A673 (cell line): Measurements from ENCODE around the gene SH3TC1. TPM values are rescaled to one million over a fixed set of nuclear protein-coding genes. Genes with fewer than 3 reads are reported as not detected.

Experiments
- BruUV-seq: library from RNA; stranded (reverse); fragments of 400-500 nt; replicated peaks from 2 replicates; lab custom pipeline; 2021; lab: Mats Ljungman, UMichigan
- CTCF ChIA-PET: fragments of 300-600 bp; sonication (Branson Sonifier 250); formaldehyde crosslinking; loops from one replicate; lab custom pipeline; 2022; ENCODE audit warnings: antibody characterized with exemption; lab: Charles Lee
- POLR2A ChIA-PET: fragments of 300-600 bp; sonication (Branson Sonifier 250); formaldehyde crosslinking; loops from one replicate; lab custom pipeline; 2022; ENCODE audit warnings: antibody characterized with exemption; ENCODE audit not compliant: low non-redundant PET; lab: Charles Lee
- DNase-seq: peaks from one replicate; pipeline ENCODE4 v3.0.0-alpha.2; 2015; ENCODE audit warnings: low spot score
- H3K27ac ChIP-seq: fragments of 200-600 bp; sonication (generic); 2 replicates; pipeline ENCODE4 v1.5.1; 2016; ENCODE audit warnings: mixed run types, low read depth, mild to moderate bottlenecking, mixed read lengths, antibody characterized with exemption, low read length; ENCODE audit not compliant: poor library complexity, severe bottlenecking
- H3K27me3 ChIP-seq: fragments of 200-600 bp; sonication (generic); replicated peaks from 2 replicates; pipeline ENCODE4 v1.6.1; 2017; ENCODE audit warnings: mixed run types, low read depth, mild to moderate bottlenecking, mixed read lengths, antibody characterized with exemption, low read length; ENCODE audit not compliant: insufficient read depth, poor library complexity
- H3K36me3 ChIP-seq: fragments of 200-600 bp; sonication (generic); 2 replicates; pipeline ENCODE4 v1.6.1; 2016; ENCODE audit warnings: mixed run types, mild to moderate bottlenecking, mixed read lengths, antibody characterized with exemption, low read length; ENCODE audit not compliant: insufficient read depth, poor library complexity, severe bottlenecking
- H3K4me1 ChIP-seq: fragments of 200-600 bp; sonication (generic); 2 replicates; pipeline ENCODE4 v1.6.1; 2017; ENCODE audit warnings: mixed run types, mild to moderate bottlenecking, mixed read lengths, antibody characterized with exemption, low read length; ENCODE audit not compliant: insufficient read depth, poor library complexity, severe bottlenecking
- H3K4me3 ChIP-seq: fragments of 200-600 bp; sonication (generic); 2 replicates; pipeline ENCODE4 v1.5.1; 2016; ENCODE audit warnings: low read depth, mixed run types, mild to moderate bottlenecking, mixed read lengths, low read length; ENCODE audit not compliant: poor library complexity, severe bottlenecking
- H3K9me3 ChIP-seq: fragments of 200-600 bp; sonication (generic); 2 replicates; pipeline ENCODE4 v1.6.1; 2016; ENCODE audit warnings: mixed run types, low read depth, mild to moderate bottlenecking, mixed read lengths, antibody characterized with exemption, low read length; ENCODE audit not compliant: poor library complexity, severe bottlenecking
- CTCF ChIP-seq: fragments of 300-800, 200-600 bp; sonication (generic); conservative IDR thresholded peaks from 2 replicates; pipeline ENCODE4 v1.5.1; 2017; ENCODE audit warnings: low read depth, mild to moderate bottlenecking, antibody characterized with exemption, low read length, moderate library complexity, mixed read lengths
- EZH2 ChIP-seq: fragments of 200-600 bp; sonication (generic); IDR thresholded peaks from 2 replicates; pipeline ENCODE4 v1.6.1; 2017; ENCODE audit warnings: borderline replicate concordance, low read depth, mild to moderate bottlenecking, mixed read lengths, antibody characterized with exemption, low read length; ENCODE audit not compliant: poor library complexity, severe bottlenecking
- intact Hi-C: fragments of 100-400 bp; cut with micrococcal nuclease; formaldehyde crosslinking; loops from one replicate; pipeline ENCODE4 v1.10.0; 2022; ENCODE audit not compliant: unreplicated experiment
- total RNA-seq: library from RNA; stranded (reverse); gene quantifications from 2 replicates; pipeline ENCODE4 v1.2.3, GENCODE V29; 2021

The SH3TC1 gene
- total RNA-seq, 1 experiment from 2014 or later: 0.71 TPM

GRCh38 chr4:8233672-8234484, 34.8 kb downstream of the SH3TC1 start:
- BruUV-seq: no TSS peak
- H3K27me3 ChIP-seq: no peaks in the 10 kb centered on the region
- no peaks in the 10 kb centered on the region for H3K9me3 ChIP-seq
- CTCF ChIA-PET: no interaction called here
- intact Hi-C loops: no loop called here
- POLR2A ChIA-PET: no interaction called here
- DNase-seq: no peak
- no peak overlapping the region for H3K4me3 ChIP-seq
- peaks cover under 1% of the 10 kb centered on the region for H3K4me1 ChIP-seq
- no peak overlapping the region for H3K27ac ChIP-seq
- no peak for TF ChIP-seq CTCF
- TF ChIP-seq EZH2: no peak
- no peaks in the 10 kb centered on the region for H3K36me3 ChIP-seq

GRCh38 chr4:8234715-8235114, 35.6 kb downstream of the SH3TC1 start:
- TF ChIP-seq CTCF (no peak), EZH2 (no peak)
- Histone ChIP-seq H3K27me3 (no peaks in the 10 kb centered on the region), H3K4me1 (no peaks in the 10 kb centered on the region), H3K4me3 (no peak overlapping the region), H3K9me3 (no peaks in the 10 kb centered on the region), H3K36me3 (no peaks in the 10 kb centered on the region), H3K27ac (no peak overlapping the region)
- intact Hi-C loops: no loop called here
- BruUV-seq: no TSS peak
- CTCF ChIA-PET: no interaction called here
- no peak for DNase-seq
- POLR2A ChIA-PET: no interaction called here

DNA sequence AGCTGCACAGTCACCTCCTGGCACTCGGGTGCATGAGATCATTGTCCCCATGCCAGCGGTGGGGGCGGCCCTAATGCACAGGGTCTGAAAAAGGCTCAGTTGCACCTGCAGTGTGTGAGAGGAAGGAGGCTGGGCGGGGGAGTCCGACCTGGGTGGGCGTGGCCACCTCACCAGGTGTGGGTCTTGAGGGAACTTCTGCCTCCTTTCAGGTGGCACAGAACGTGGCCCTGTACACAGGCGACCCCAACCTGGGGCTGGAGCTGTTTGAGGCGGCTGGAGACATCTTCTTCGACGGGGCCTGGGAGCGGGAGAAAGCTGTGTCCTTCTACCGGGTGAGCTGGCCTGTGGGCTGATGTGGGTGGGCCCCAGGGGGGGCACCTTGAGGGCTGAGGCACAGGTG, 36.1 kb downstream of the SH3TC1 start:
- Histone ChIP-seq H3K27me3 (no peaks in the 10 kb centered on the region), H3K4me3 (no peak overlapping the region), H3K9me3 (no peaks in the 10 kb centered on the region), H3K27ac (no peak overlapping the region), H3K4me1 (no peaks in the 10 kb centered on the region), H3K36me3 (no peaks in the 10 kb centered on the region)
- ChIA-PET CTCF (no interaction called here), POLR2A (no interaction called here)
- TF ChIP-seq EZH2: no peak
- TF ChIP-seq CTCF: no peak
- intact Hi-C loops: no loop called here
- DNase-seq: no peak
- no TSS peak for BruUV-seq
